Myocyte (in vitro differentiated cells): ENCODE results near the gene SRRM5. TPM values are rescaled to one million over a fixed set of nuclear protein-coding genes. Genes with fewer than 3 reads are reported as not detected.
"Not testable (repeated sequence)": the region's sequence is repeated elsewhere in the genome, so short reads cannot be mapped to it uniquely, and the experiment has no call there.

Experiments used
- DNase-seq: peaks from one replicate; pipeline ENCODE4 v3.0.0-alpha.2; 2012; ENCODE audit warnings: low read depth
- total RNA-seq: library from RNA; depleted of rRNA; stranded (reverse); fragments of >200 nt; gene quantifications from 2 replicates; pipeline ENCODE4 v1.2.3, GENCODE V29; 2014

Gene SRRM5
- total RNA-seq, 1 donor from 2014 or later = not detected

DNA sequence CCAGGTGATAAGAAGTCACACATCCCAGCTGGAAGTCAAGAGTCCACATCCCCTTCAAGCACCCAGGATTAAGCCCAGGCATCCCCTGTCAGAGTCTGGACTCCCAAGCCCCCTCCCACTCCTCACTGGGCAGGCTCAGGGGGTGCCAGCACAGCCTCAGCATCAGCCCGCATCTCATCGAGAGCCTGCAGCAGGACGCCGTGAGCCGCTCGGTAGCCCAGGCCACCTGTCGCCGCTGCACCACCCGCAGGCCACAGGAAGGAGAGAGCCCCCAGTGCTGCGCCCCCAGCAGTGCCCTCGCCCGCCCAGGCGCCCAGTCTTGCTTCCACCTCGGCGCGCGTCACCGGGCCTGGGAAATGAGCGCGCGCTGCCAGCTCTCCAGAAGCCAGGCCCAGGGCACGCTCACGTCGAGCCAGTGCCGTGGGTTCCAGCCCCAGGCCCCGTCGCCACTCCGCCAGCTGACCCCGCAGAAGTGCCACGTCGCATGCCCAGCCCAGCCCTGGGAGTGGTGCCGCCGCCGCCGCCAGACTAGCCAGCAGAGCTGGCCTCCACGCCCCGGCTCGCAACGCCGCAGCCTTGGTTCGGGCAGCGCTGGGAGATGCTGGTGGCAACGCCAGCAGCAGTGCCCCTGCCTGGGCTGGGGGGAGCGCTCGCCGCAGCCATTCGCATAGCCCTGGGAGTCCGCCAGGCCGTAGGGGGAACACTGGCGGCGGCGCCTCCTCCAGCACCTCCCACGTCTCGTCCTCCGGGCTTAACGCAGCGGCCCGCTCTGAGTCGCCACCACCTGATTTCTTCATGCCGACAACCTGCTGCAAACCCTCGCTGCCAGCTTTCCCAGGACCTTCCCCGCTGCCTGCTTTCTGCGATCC is 19.8 kb upstream of the SRRM5 start:
- no peak for DNase-seq

GRCh38 chr19:43592800-43593350 is 19.0 kb upstream of the SRRM5 start:
- no peak for DNase-seq

DNA sequence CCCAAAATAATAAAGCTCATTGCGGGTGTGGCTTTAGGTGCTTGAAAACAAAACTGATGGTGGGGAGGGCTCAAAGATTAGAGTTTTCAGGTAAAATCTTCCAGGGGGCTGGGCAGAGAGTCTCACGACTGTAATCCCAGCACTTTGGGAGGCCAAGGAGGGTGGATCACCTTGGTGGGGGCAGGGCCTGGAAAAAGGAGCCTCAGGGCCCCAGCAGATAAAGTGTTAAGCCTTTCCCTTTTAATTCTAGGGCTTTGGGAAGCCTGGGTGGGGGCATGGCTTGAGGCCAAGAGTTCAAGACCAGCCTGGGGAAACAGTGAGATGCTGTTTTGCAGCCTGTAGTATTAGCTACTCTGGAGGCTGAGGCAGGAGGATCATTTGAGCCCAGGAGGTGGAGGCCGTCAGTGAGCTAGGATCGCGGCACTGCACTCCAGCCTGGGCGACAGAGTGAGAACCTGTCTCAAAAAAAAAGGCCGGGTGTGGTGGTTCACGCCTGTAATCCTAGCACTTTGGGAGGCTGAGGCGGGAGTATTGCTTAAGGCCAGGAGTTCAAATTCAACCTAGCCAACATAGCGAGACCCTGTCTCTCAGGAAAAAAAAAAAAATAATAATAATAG is 17.7 kb upstream of the SRRM5 start:
- no peak for DNase-seq

DNA sequence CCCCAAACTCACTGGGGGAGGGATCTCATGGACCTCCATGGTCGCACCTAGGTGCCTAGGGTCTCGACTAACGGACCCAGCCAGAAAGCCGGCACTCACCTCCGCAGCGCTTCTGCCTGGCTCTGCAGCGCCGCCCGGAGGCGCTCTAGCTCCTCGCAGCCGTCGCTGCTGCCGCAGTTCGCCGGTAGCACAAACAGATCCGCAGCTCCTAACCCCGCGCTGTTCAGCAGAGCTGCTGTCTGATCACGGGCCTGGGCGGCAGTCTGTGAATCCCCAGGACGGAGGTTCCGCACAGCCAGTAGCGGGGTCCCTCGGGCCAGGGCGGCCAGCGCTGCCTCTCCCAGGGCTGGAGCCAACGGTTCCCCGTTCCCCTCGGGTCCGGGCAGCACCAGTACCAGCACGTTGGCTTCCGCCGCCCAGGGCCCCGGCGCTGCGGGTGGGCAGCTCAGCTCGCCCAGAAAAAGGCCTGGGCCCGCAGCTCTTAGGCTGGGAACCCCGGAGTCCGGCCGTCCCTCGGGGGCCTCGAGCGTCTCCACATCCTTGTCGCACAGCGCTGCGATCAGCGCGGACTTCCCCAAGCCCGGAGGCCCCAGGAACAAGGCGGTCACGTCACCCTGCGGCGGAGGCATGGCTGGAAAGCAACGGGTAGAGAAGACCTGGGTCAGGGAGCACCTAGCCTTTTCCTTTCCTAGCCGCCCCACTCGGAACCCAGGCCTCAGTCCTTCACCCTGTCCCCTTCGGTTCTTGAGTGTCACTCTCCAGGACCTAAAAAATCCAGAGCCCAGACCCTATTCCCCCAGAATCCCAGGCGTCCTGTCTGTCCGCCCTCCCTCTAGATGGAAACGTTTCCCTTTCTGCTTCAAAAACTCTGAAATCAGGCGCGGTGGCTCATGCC is 16.9 kb upstream of the SRRM5 start:
- DNase-seq = peak; percentile 50

DNA sequence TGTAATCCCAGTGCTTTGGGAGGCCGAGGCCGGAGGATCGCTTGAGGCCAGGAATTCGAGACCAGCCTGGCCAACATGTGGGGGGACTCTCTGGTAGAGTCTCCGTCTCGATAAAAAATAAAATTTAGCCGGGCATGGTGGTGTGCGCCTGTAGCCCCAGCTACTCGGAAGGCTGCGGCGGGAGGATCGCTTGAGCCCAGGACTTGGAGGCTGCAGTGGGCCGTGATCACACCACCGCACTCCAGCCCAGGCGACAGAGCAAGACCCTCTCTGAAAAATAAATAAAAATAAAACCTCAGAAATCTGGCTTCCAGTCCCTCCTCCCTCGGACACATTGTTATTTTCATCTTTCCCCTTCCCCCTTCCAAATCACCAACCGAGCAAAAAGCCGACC is 16.3 kb upstream of the SRRM5 start:
- no peak for DNase-seq

- peak; percentile 100 for DNase-seq
Measured at GRCh38 chr19:43595999-43596841, 15.7 kb upstream of the SRRM5 start, which contains the start of the genes IRGQ and ZNF576. TSS of gene IRGQ (minus strand) at chr19:43596134. CDS start at chr19:43595338, 796 bp downstream. TSS of gene ZNF576 (plus strand) at chr19:43596595. CDS start at chr19:43597109, 514 bp downstream.

- no peak for DNase-seq
Measured at GRCh38 chr19:43596842-43597461, 14.9 kb upstream of the SRRM5 start.

DNA sequence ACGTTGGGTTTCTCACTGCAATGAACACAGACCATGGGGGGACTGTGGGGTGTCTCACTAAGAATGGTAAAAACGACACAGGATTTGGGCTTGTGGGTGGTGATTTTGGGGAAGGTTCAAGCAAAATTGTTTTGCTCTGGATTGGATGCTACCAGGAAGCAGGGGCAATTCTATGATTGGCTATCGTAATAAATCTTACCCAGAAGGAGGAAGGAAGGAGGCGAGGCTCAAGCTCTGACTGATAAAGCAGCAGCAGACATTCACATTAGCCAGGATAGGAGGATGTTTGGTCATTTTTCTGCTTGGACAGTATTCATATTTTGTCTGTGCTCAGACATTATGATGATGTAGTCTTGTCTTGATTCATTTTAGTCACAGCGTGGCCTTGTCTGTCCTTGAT is 14.0 kb upstream of the SRRM5 start:
- DNase-seq = no peak

GRCh38 chr19:43598445-43599240 is 13.2 kb upstream of the SRRM5 start:
- DNase-seq = no peak

GRCh38 chr19:43599635-43600295 is 12.1 kb upstream of the SRRM5 start:
- DNase-seq = no peak

DNA sequence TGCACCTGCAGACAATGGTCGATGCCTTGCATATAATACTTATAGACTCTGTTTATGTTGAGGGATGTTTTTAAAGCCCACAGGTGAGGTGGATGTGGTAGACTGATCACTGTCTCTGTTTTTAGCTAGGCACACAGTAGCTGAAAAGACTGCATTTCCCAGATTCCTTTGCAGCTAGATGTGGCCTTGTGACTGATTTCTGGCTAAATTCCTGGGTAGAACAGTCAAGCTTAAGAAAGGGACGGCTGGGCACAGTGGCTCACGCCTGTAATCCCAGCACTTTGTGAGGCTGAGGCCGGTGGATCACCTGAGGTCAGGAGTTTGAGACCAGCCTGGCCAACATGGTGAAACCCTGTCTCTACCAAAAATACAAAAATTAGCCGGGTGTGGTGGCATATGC is 11.6 kb upstream of the SRRM5 start:
- not testable (repeated sequence) for DNase-seq

DNA sequence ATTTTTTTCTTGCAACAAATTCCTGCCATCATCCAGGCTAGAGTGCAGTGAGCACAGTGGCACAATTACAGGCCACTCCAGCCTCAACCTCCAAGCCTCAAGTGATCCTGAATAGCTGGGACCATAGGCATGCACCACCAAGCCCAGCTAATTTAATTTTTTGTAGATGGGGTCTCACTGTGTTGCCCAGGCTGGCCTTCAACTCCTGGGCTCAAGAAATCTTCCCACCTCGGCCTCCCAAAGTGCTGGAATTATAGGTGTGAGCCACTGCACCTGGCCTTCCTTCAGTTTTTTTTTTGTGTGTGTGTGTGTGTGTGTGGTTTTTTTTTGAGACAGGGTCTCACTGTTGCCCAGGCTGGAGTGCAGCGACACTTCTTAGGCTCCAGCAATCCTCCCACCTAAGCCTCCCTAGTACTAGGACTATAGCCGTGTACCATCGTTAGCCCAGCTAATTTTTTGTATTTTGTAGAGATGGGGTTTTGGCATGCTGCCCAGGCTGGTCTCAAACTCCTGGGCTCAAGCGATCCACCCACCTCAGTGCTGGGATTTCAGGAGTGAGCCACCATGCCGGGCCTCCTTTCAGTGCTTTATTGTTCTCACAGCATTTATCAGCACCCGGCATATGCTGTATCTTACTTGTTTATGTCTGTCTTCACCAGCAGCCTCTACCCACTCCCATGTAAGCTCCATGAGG is 5.9 kb upstream of the SRRM5 start:
- no peak for DNase-seq

- no peak for DNase-seq
Measured at GRCh38 chr19:43606569-43607229, 5.2 kb upstream of the SRRM5 start.

GRCh38 chr19:43607238-43608205 is 4.4 kb upstream of the SRRM5 start:
- DNase-seq = no peak

GRCh38 chr19:43609872-43610271 is 2.0 kb upstream of the SRRM5 start:
- DNase-seq = no peak

GRCh38 chr19:43610493-43610892 is 1.4 kb upstream of the SRRM5 start:
- DNase-seq = no peak
